ENCODE data around the gene FAM161B. TPM values are rescaled to one million over a fixed set of nuclear protein-coding genes. Genes with fewer than 3 reads are reported as not detected.
A peak's percentile ranks its signal among the peaks of the same experiment; 100 is the strongest.
"Not testable (repeated sequence)": the region's sequence is repeated elsewhere in the genome, so short reads cannot be mapped to it uniquely, and the experiment has no call there.

The FAM161B gene
- total RNA-seq (2014; rRNA removed; shearing (Covaris generic); ENCODE audit: low replicate concordance), result 1.8 and 2.8 TPM in 2 replicates

- in situ Hi-C loops (cut with HindIII; ENCODE audit: low pct_unique_long_range_greater_than_20kb, low sequenced_read_pairs), result no loop called here
Observed at GRCh38 chr14:73949752-73950734, at the start of gene FAM161B, which contains the start of gene COQ6. Gene FAM161B (minus strand): TSS chr14:73950094. CDS start chr14:73950026, 68 bp downstream. Gene COQ6 (plus strand): TSS chr14:73950302. CDS start chr14:73950333, 31 bp downstream.

GRCh38 chr14:73998726-73999125 is 48.8 kb upstream of the FAM161B start:
- in situ Hi-C loops (cut with HindIII; ENCODE audit: low pct_unique_long_range_greater_than_20kb, low sequenced_read_pairs), result no loop called here
- DNase-seq (ENCODE audit: low read depth), result no peak

More at GRCh38 chr14:73949752-73950734, at the start of gene FAM161B, which contains the start of gene COQ6:
- DNase-seq (ENCODE audit: low read depth), result peak; percentile 98

GRCh38 chr14:73997944-73998447 is 48.1 kb upstream of the FAM161B start:
- in situ Hi-C loops (cut with HindIII; ENCODE audit: low pct_unique_long_range_greater_than_20kb, low sequenced_read_pairs), result no loop called here
- DNase-seq (ENCODE audit: low read depth), result no peak

- in situ Hi-C loops (cut with HindIII; ENCODE audit: low pct_unique_long_range_greater_than_20kb, low sequenced_read_pairs), result no loop called here
- peak; percentile 52 for DNase-seq (ENCODE audit: low read depth)
Observed at GRCh38 chr14:73997108-73997943, 47.4 kb upstream of the FAM161B start.

GRCh38 chr14:73996731-73997107 is 46.8 kb upstream of the FAM161B start:
- in situ Hi-C loops (cut with HindIII; ENCODE audit: low pct_unique_long_range_greater_than_20kb, low sequenced_read_pairs), result no loop called here
- DNase-seq (ENCODE audit: low read depth), result peak; percentile 36

GRCh38 chr14:73995977-73996378 is 46.1 kb upstream of the FAM161B start:
- in situ Hi-C loops (cut with HindIII; ENCODE audit: low pct_unique_long_range_greater_than_20kb, low sequenced_read_pairs), result no loop called here

GRCh38 chr14:73994926-73995325 is 45.0 kb upstream of the FAM161B start:
- in situ Hi-C loops (cut with HindIII; ENCODE audit: low pct_unique_long_range_greater_than_20kb, low sequenced_read_pairs), result not testable (repeated sequence)

More at GRCh38 chr14:73995977-73996378, 46.1 kb upstream of the FAM161B start:
- DNase-seq (ENCODE audit: low read depth), result peak; percentile 59

GRCh38 chr14:73991092-73991491 is 41.2 kb upstream of the FAM161B start:
- in situ Hi-C loops (cut with HindIII; ENCODE audit: low pct_unique_long_range_greater_than_20kb, low sequenced_read_pairs), result no loop called here

More at GRCh38 chr14:73994926-73995325, 45.0 kb upstream of the FAM161B start:
- peak; percentile 55 for DNase-seq (ENCODE audit: low read depth)

GRCh38 chr14:73988656-73989055 is 38.8 kb upstream of the FAM161B start:
- DNase-seq (ENCODE audit: low read depth); in situ Hi-C loops (cut with HindIII; ENCODE audit: low pct_unique_long_range_greater_than_20kb, low sequenced_read_pairs): not testable (repeated sequence)

More at GRCh38 chr14:73991092-73991491, 41.2 kb upstream of the FAM161B start:
- no peak for DNase-seq (ENCODE audit: low read depth)

GRCh38 chr14:73988065-73988464 is 38.2 kb upstream of the FAM161B start:
- in situ Hi-C loops (cut with HindIII; ENCODE audit: low pct_unique_long_range_greater_than_20kb, low sequenced_read_pairs), result no loop called here

GRCh38 chr14:73977896-73978295 is 28.0 kb upstream of the FAM161B start:
- DNase-seq (ENCODE audit: low read depth), result no peak
- in situ Hi-C loops (cut with HindIII; ENCODE audit: low pct_unique_long_range_greater_than_20kb, low sequenced_read_pairs), result no loop called here

More at GRCh38 chr14:73988065-73988464, 38.2 kb upstream of the FAM161B start:
- DNase-seq (ENCODE audit: low read depth), result no peak

- no peak for DNase-seq (ENCODE audit: low read depth)
Observed at GRCh38 chr14:73976125-73976524, 26.2 kb upstream of the FAM161B start.

GRCh38 chr14:73973497-73973896 is 23.6 kb upstream of the FAM161B start:
- no peak for DNase-seq (ENCODE audit: low read depth)
- in situ Hi-C loops (cut with HindIII; ENCODE audit: low pct_unique_long_range_greater_than_20kb, low sequenced_read_pairs), result no loop called here

More at GRCh38 chr14:73976125-73976524, 26.2 kb upstream of the FAM161B start:
- in situ Hi-C loops (cut with HindIII; ENCODE audit: low pct_unique_long_range_greater_than_20kb, low sequenced_read_pairs), result no loop called here

GRCh38 chr14:73968885-73969284 is 19.0 kb upstream of the FAM161B start:
- no peak for DNase-seq (ENCODE audit: low read depth)
- in situ Hi-C loops (cut with HindIII; ENCODE audit: low pct_unique_long_range_greater_than_20kb, low sequenced_read_pairs), result no loop called here

- in situ Hi-C loops (cut with HindIII; ENCODE audit: low pct_unique_long_range_greater_than_20kb, low sequenced_read_pairs), result no loop called here
Observed at GRCh38 chr14:73965216-73965615, 15.3 kb upstream of the FAM161B start.

GRCh38 chr14:73961192-73961591 is 11.3 kb upstream of the FAM161B start:
- in situ Hi-C loops (cut with HindIII; ENCODE audit: low pct_unique_long_range_greater_than_20kb, low sequenced_read_pairs), result no loop called here
- no peak for DNase-seq (ENCODE audit: low read depth)

More at GRCh38 chr14:73965216-73965615, 15.3 kb upstream of the FAM161B start:
- no peak for DNase-seq (ENCODE audit: low read depth)

- in situ Hi-C loops (cut with HindIII; ENCODE audit: low pct_unique_long_range_greater_than_20kb, low sequenced_read_pairs), result no loop called here
- no peak for DNase-seq (ENCODE audit: low read depth)
Observed at GRCh38 chr14:73958591-73958990, 8.7 kb upstream of the FAM161B start.

GRCh38 chr14:73955674-73956073 is 5.8 kb upstream of the FAM161B start:
- no peak for DNase-seq (ENCODE audit: low read depth)
- in situ Hi-C loops (cut with HindIII; ENCODE audit: low pct_unique_long_range_greater_than_20kb, low sequenced_read_pairs), result no loop called here

Data from Caki2 (cell line).